Measurements from ENCODE around the gene XK. TPM values are rescaled to one million over a fixed set of nuclear protein-coding genes. Genes with fewer than 3 reads are reported as not detected.

Gene XK
- total and polyA plus RNA-seq, 10 donors = 0.09 to 6.5 (median 1.0) TPM

DNA sequence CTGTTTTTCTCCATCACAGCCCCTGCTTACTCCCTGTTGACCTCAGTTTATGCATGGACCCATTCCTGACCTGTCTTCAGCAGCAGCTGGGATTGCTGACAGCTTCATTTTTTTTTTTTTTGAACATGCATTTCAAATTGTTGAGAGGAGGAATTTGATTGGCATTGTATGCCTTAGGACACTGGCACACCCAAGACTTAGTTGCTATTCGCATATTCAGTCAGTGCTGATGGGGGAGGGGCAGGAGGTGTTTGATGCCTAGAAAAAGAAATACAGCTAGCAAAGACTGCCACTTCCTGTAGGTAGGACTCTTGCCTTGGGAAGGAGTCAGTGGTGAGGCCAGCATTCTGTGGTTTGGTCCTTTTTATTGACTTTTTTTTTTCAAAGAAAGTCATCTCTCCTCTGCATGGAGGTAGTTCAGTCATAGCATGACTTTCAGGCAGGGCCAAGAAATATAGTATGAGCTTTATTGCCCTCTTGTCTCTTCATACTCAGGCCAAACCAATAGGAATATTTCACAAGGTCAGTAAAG lies 33.6 kb upstream of the XK start:
- Histone ChIP-seq H3K27me3 (replicated peaks in 1 of 7) (peaks cover 0 to 3% (median 0%) of the 10 kb centered on the region in 7 donors), H3K36me3 (no peaks in the 10 kb centered on the region), H3K4me1 (no peaks in the 10 kb centered on the region), H3K4me3 (no peak overlapping the region), H3K9me3 (peaks cover 0 to 4% (median 0%) of the 10 kb centered on the region in 8 donors), H3K27ac (no peak overlapping the region)
- DNase-seq = no peak
- TF ChIP-seq, protein P1, sequence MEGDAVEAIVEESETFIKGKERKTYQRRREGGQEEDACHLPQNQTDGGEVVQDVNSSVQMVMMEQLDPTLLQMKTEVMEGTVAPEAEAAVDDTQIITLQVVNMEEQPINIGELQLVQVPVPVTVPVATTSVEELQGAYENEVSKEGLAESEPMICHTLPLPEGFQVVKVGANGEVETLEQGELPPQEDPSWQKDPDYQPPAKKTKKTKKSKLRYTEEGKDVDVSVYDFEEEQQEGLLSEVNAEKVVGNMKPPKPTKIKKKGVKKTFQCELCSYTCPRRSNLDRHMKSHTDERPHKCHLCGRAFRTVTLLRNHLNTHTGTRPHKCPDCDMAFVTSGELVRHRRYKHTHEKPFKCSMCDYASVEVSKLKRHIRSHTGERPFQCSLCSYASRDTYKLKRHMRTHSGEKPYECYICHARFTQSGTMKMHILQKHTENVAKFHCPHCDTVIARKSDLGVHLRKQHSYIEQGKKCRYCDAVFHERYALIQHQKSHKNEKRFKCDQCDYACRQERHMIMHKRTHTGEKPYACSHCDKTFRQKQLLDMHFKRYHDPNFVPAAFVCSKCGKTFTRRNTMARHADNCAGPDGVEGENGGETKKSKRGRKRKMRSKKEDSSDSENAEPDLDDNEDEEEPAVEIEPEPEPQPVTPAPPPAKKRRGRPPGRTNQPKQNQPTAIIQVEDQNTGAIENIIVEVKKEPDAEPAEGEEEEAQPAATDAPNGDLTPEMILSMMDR (IDR thresholded peaks at IDR 0.05 in 8 of 11, conservative IDR thresholded peaks at IDR 0.05 in 3 of 11) = no peak
- TF ChIP-seq POLR2A (IDR thresholded peaks at IDR 0.05) = no peak
- TF ChIP-seq POLR2AphosphoS5 (IDR thresholded peaks at IDR 0.05) = no peak
- intact Hi-C loops (cut with DNase I; ENCODE audit: low total_unique reads) = no loop called here
- 50 to 94% (median 71%) methylated on average over 1 of the region's 1 CpG for WGBS, 5 donors

DNA sequence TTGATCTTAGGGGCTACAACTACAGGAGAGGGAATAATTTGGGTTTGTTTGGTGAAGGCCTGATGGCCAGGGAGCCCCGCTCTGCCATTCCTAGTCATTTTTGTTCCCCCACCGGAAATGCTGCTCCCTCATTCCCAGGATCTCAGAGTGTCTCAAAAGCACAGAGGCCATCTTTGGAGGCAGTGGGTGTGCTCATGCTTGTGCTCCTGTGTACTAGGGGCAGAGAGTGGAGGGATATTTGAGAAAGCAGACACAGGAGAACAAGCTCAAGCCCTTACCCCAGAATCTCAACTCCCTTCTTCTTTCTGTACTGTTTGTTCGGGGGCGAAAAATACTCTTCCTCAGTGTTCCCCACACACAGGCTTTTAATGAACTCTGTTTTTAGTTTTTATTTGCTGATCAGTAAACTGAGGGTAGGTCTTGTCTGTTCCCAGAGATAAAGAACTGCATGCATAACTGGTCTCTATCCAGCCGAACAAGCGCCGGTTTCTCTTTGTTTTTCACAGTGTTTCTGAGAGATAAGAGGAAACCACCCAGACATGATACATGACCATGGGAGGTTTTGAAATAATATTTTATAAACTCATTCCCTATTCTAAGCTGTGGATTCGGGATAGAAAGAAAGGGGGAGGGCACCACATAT lies 32.9 kb upstream of the XK start:
- intact Hi-C loops (cut with DNase I; ENCODE audit: low total_unique reads) = no loop called here
- Histone ChIP-seq H3K27me3 (replicated peaks in 1 of 7) (peaks cover 0 to 3% (median 0%) of the 10 kb centered on the region in 7 donors), H3K9me3 (peaks cover 0 to 4% (median 0%) of the 10 kb centered on the region in 8 donors), H3K4me1 (no peaks in the 10 kb centered on the region), H3K36me3 (no peaks in the 10 kb centered on the region), H3K27ac (no peak overlapping the region), H3K4me3 (no peak overlapping the region)
- WGBS, 5 donors = 79 to 95% (median 87%) methylated on average over 8 of the region's 8 CpGs
- DNase-seq = no peak
- TF ChIP-seq, protein P1 (IDR thresholded peaks at IDR 0.05 in 8 of 11, conservative IDR thresholded peaks at IDR 0.05 in 3 of 11) = no peak
- TF ChIP-seq POLR2A (IDR thresholded peaks at IDR 0.05) (no peak), POLR2AphosphoS5 (IDR thresholded peaks at IDR 0.05) (no peak)

DNA sequence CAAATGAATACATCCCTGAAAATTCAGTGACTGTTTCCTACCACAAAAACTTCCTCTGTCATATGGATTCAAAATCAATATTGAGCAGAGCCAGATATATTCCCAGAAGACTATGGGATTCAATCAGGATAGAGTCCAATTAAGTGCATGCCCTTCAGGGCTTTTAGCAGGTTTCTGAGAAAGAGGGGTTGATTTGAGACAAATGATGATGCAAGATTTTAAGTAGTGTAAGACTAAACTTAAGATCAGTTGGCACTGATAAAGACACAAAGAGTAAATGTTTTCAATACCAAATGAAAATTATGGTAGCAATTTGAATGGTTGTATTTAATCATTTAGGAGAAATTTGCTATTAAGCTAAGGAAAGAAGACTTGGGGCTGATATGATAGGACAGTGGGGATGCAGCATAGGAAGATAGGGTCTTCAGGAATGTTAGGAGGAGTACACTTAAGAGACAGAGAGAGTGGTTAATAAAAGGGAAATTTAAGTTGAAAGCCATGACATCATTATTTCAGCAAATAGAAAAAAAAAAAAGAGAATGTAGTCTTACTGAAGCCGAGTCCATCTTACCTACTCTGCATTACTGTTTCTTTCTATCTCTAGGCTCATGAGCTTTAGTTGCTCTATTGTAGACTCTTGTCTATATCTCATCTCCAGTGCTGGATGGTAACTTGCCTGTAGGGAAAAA lies 32.0 kb upstream of the XK start:
- no peaks in the 10 kb centered on the region for H3K36me3 ChIP-seq
- TF ChIP-seq POLR2A (IDR thresholded peaks at IDR 0.05) = no peak
- no peak for TF ChIP-seq POLR2AphosphoS5 (IDR thresholded peaks at IDR 0.05)
- TF ChIP-seq, protein P1 (IDR thresholded peaks at IDR 0.05 in 8 of 11, conservative IDR thresholded peaks at IDR 0.05 in 3 of 11) = no peak
- no peak overlapping the region for H3K27ac ChIP-seq
- no peaks in the 10 kb centered on the region for H3K4me1 ChIP-seq
- no peak overlapping the region for H3K4me3 ChIP-seq
- peaks cover 0 to 3% (median 0%) of the 10 kb centered on the region in 7 donors for H3K27me3 ChIP-seq (replicated peaks in 1 of 7)
- peaks cover 0 to 4% (median 0%) of the 10 kb centered on the region in 8 donors for H3K9me3 ChIP-seq
- no peak for DNase-seq
- WGBS, 5 donors = 71 to 100% (median 85%) methylated on average over 1 of the region's 1 CpG
- intact Hi-C loops (cut with DNase I; ENCODE audit: low total_unique reads) = no loop called here

Data from spleen (tissue), 11 donors.